ENCODE data around the gene IDH3A. TPM values are rescaled to one million over a fixed set of nuclear protein-coding genes. Genes with fewer than 3 reads are reported as not detected.

IDH3A gene
- polyA plus RNA-seq, 3 donors: 46.5 to 85.0 (median 74.0) TPM

DNA sequence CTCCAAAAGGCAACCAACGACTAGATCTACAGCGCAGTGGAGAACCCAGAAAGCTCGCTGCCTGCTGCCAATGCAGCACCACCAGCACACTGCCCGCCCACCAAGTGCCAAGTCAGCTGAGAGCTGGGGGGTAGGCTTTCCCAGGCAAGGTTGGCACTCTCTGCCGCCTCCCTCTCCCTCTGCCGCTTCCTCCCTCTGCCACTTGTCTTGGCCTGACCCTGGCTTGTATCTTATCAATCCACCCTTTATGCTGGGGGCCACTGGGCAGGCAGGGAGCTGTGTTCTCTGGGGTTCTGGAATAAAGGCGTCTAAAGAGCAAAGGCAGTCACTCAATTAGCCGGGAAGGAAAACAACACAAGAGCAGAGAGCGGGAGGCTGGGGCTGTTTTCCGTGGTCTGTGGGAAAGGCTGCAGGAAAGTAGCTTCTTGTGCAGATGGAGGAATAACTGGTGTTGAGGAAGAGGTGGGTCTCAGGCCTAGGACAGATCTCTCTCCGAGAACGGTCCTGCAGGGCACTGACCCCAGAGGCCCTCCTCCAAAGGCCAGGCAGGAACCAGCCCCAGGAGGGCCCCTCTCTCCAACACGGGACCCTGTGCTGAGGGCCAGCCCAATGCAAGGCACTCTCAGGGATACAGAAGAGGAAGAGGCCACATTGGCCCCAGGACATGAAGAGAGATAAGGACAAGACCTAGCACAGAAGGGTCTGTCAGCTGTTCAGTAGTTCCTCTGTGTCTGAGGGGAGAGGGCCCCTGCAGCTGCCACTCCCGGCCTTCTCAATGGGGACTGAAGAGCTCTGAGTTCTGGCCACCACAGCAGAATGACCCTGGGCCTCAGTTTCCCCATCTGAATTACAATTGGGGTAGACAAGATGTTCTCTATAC is 54.4 kb downstream of the IDH3A start:
- no peaks in the 10 kb centered on the region for H3K9me3 ChIP-seq (replicated peaks in 1 of 2; ENCODE audit: control insufficient read depth in 1 of 2, insufficient read depth in 1 of 2, low read length in 2 of 2)
- H2AFZ ChIP-seq (ENCODE audit: insufficient read depth, low read depth, low read length, poor library complexity, severe bottlenecking): no peak overlapping the region
- H3K27ac Mint-ChIP-seq: peak overlapping the region in 1 of 7 donors; percentile 31
- no peaks in the 10 kb centered on the region for H3K36me3 ChIP-seq (replicated peaks in 1 of 2; ENCODE audit: control insufficient read depth in 1 of 2, insufficient read depth in 2 of 2, low read length in 2 of 2)
- no peak overlapping the region for H3K4me3 Mint-ChIP-seq
- H4K20me1 ChIP-seq (ENCODE audit: insufficient read depth, low read length): no peaks in the 10 kb centered on the region
- H3K4me1 Mint-ChIP-seq: no peaks in the 10 kb centered on the region
- H3K4me2 ChIP-seq (replicated peaks; ENCODE audit: extremely low read depth, low read length, poor library complexity, severe bottlenecking): no peak overlapping the region
- no peak for TF ChIP-seq CTCF (IDR thresholded peaks at IDR 0.05)
- peaks cover 0 to 8% (median 5%) of the 10 kb centered on the region in 3 donors for H3K27me3 Mint-ChIP-seq (ENCODE audit: low read depth in 3 of 3)
- H3K4me1 ChIP-seq (ENCODE audit: control insufficient read depth in 1 of 2, insufficient read depth in 2 of 2, low read length in 2 of 2): no peaks in the 10 kb centered on the region
- no peaks in the 10 kb centered on the region for H3K27me3 ChIP-seq (ENCODE audit: control insufficient read depth in 2 of 2, insufficient read depth in 2 of 2, low read length in 2 of 2)
- H3K36me3 Mint-ChIP-seq: no peaks in the 10 kb centered on the region
- intact Hi-C loops (cut with micrococcal nuclease): no loop called here
- no peak overlapping the region for H3K9ac ChIP-seq (ENCODE audit: insufficient read depth, low read length, poor library complexity, severe bottlenecking)
- H3K4me3 ChIP-seq (replicated peaks in 1 of 3; ENCODE audit: low read depth in 2 of 3, low read length in 3 of 3): no peak overlapping the region
- H3K27ac ChIP-seq (ENCODE audit: low read depth in 1 of 2, low read length in 2 of 2): no peak overlapping the region
- WGBS (ENCODE audit: insufficient coverage): 69% methylated on average over 6 of the region's 14 CpGs
- no peaks in the 10 kb centered on the region for H3K9me3 Mint-ChIP-seq
- no peaks in the 10 kb centered on the region for H3K79me2 ChIP-seq (ENCODE audit: insufficient read depth, low read length)
- no peak for DNase-seq

DNA sequence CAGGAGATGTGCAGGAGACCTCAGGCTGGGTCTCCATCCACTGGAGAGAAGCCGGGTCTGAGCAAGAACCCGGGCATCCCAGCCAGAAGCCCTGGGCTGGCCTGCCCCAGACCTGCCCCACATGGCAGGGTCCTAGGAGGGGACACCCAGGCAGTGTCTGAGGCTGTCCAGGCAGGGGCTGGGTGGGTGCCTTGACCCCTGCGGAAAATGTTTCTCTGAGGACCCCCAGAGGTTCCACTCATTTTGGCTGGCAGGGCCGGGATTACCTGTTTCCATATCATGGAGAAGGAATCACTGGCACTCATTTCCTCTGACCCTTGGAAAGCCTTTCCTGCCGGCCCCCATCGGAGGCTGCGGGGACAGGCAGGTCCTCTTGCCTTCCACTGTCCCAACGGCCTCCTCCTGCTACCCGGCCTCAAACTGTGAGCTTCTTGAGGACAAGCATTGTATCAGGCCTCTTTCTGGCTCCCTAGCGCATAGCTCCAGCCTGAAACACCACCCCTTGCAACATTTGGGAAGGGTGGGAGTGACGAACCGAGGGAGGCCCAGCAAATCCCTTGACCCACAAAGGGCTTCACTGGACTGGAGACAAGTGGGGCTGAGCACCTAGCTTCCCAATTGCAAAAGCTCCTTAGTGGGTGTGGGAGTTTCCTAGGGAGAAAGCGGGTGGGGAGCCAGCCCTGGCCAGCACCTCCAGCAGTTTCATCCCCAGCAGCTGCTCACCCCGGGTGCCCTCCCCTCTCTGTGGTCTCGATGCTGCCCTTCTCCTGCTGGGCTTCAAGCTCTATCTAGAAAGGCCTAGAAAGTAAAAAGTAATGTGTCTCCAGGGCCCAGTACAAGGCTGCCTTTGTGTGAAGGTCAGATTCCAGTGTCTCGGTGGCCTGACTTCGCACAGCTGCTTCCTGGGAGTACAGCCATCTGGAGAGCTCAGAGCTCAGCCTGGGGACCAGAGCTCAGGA is 55.5 kb downstream of the IDH3A start:
- no peak overlapping the region for H3K27ac ChIP-seq (ENCODE audit: low read depth in 1 of 2, low read length in 2 of 2)
- Mint-ChIP-seq H3K4me3 (no peak overlapping the region), H3K27me3 (ENCODE audit: low read depth in 3 of 3) (peaks cover 0 to 8% (median 8%) of the 10 kb centered on the region in 3 donors), H3K4me1 (no peaks in the 10 kb centered on the region), H3K36me3 (no peaks in the 10 kb centered on the region), H3K9me3 (no peaks in the 10 kb centered on the region), H3K27ac (no peak overlapping the region)
- no peak for DNase-seq
- H2AFZ ChIP-seq (ENCODE audit: insufficient read depth, low read depth, low read length, poor library complexity, severe bottlenecking): no peak overlapping the region
- H3K4me2 ChIP-seq (replicated peaks; ENCODE audit: extremely low read depth, low read length, poor library complexity, severe bottlenecking): no peak overlapping the region
- intact Hi-C loops (cut with micrococcal nuclease): no loop called here
- no peak for TF ChIP-seq CTCF (IDR thresholded peaks at IDR 0.05)
- H4K20me1 ChIP-seq (ENCODE audit: insufficient read depth, low read length): no peaks in the 10 kb centered on the region
- H3K27me3 ChIP-seq (ENCODE audit: control insufficient read depth in 2 of 2, insufficient read depth in 2 of 2, low read length in 2 of 2): no peaks in the 10 kb centered on the region
- H3K9ac ChIP-seq (ENCODE audit: insufficient read depth, low read length, poor library complexity, severe bottlenecking): no peak overlapping the region
- H3K4me1 ChIP-seq (ENCODE audit: control insufficient read depth in 1 of 2, insufficient read depth in 2 of 2, low read length in 2 of 2): no peaks in the 10 kb centered on the region
- no peaks in the 10 kb centered on the region for H3K36me3 ChIP-seq (replicated peaks in 1 of 2; ENCODE audit: control insufficient read depth in 1 of 2, insufficient read depth in 2 of 2, low read length in 2 of 2)
- no peak overlapping the region for H3K4me3 ChIP-seq (replicated peaks in 1 of 3; ENCODE audit: low read depth in 2 of 3, low read length in 3 of 3)
- no peaks in the 10 kb centered on the region for H3K9me3 ChIP-seq (replicated peaks in 1 of 2; ENCODE audit: control insufficient read depth in 1 of 2, insufficient read depth in 1 of 2, low read length in 2 of 2)
- WGBS (ENCODE audit: insufficient coverage): 93% methylated on average over 12 of the region's 17 CpGs
- H3K79me2 ChIP-seq (ENCODE audit: insufficient read depth, low read length): no peaks in the 10 kb centered on the region

All from CD14-positive monocyte (primary cell).